Bronchial smooth muscle cell (primary cell): ENCODE data around the gene HVCN1. TPM values are rescaled to one million over a fixed set of nuclear protein-coding genes. Genes with fewer than 3 reads are reported as not detected.

Experiments used
- total RNA-seq: library from RNA; depleted of rRNA; stranded (reverse); fragments of >200 nt; gene quantifications from 2 replicates; pipeline ENCODE4 v1.2.1, GENCODE V29; 2014

Gene HVCN1, protein sequence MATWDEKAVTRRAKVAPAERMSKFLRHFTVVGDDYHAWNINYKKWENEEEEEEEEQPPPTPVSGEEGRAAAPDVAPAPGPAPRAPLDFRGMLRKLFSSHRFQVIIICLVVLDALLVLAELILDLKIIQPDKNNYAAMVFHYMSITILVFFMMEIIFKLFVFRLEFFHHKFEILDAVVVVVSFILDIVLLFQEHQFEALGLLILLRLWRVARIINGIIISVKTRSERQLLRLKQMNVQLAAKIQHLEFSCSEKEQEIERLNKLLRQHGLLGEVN
- total RNA-seq, result 4.7 and 8.8 TPM in 2 replicates

DNA sequence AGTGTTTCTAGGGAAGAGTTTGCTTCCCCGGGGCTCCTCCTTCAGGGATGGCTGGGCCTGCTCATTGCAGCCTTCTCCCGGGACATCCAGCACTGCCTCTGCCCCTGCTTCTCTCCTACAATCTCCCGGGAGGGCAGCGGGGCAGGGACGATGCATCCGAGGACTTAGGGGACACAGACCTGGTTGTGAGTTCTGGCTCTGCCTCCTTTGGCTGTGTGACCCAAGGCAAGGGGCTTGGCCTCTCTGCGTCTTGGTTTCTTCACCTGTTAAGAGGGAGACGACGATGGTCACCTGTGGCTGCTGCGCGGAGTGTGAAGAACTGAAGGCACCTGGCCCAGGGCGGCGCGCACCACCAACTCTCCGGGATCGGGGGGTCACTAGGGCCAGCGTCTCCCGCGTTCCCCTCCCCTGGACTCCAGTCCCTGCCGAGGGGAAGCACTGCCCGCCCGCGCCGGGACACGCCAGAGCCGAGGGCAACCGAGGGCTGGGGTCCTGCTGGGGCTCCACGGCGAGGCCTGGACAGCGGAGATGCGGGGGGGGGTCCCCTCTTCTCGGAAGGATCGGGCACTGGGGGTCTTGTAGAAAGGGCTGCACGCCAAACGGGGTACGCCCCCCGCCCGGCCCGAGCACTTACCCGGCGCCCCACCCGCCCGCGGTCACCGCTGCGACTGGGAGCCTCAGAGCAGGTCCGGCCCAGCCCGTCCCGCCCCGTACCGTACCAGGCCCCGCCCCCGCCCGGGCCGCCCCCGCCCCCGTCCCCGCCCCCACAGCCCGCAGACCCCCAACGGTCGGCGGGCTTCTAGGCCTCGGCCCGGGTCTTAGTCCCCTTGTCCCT lies at the start of gene HVCN1:
TSS of gene HVCN1 (minus strand) at position 670 of the 835 bp plus-strand sequence. CDS start 5,870 bp downstream, outside the sequence.

DNA sequence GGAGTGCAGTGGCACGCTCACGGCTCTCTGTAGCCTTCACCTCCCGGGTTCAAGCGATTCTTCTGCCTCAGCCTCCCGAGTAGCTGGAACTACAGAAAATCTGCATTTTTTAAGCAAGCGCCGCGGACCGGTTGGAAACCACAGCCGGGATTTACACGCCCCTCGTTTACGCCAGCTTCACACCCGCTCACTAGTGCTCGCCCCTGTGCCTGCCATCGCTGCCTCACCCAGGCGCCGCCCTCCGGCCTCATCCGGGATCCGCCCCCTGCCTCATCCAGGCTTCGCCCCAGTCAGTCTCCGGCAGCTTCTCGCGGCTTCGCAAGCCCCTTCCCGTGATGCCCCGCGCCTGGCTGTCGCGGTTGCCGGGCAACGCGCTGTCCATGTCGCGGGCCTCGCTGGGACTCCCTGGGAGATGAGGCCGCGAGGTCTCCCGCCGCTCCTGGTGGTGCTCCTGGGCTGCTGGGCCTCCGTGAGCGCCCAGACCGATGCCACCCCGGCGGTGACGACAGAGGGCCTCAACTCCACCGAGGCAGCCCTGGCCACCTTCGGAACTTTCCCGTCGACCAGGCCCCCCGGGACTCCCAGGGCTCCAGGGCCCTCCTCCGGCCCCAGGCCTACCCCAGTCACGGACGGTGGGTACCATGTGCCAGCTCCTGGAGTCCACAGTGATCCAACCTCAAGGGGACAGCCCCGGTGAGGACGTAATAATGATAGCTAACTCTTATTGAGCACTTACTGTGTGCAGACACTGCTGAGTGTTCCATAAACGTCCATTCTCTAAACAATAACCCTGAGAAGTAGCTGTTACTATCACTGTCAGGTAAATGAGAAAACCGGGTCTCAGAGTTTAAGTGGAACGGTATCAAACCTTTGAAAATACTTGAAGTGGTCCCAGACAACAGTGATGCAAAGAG lies 74.9 kb downstream of the HVCN1 start, which contains the start of gene TCTN1:
TSS of gene TCTN1 (plus strand) at position 359 of the 914 bp plus-strand sequence. CDS start at position 413, 54 bp downstream.

Other genes starting within 250 kb of the HVCN1 start
- 88.1 and 183 TPM in 2 replicates for gene ARPC3, start 238.8 kb downstream of the HVCN1 start, total RNA-seq
- 10.6 and 12.0 TPM in 2 replicates for gene GPN3, start 220.9 kb downstream of the HVCN1 start, total RNA-seq
- 12.1 and 13.1 TPM in 2 replicates for gene FAM216A, start 220.3 kb downstream of the HVCN1 start, total RNA-seq
- 34.4 and 45.1 TPM in 2 replicates for gene VPS29, start 187.0 kb downstream of the HVCN1 start, total RNA-seq
- gene RAD9B, start 186.8 kb downstream of the HVCN1 start, total RNA-seq, result 0.47 and 0.69 TPM in 2 replicates
- gene PPTC7, start 105.8 kb downstream of the HVCN1 start, total RNA-seq, result 4.9 and 5.4 TPM in 2 replicates
- gene TCTN1, start 75.0 kb downstream of the HVCN1 start, total RNA-seq, result 18.1 and 23.6 TPM in 2 replicates
- gene PPP1CC, start 53.8 kb upstream of the HVCN1 start, total RNA-seq, result 45.3 and 92.2 TPM in 2 replicates
- not detected in 2 replicates for gene CCDC63, start 157.9 kb upstream of the HVCN1 start, total RNA-seq
- gene MYL2, start 231.5 kb upstream of the HVCN1 start, total RNA-seq, result not detected in 2 replicates